DOHH2 (cell line): ENCODE data around the gene CCDC149.

Experiments used
- H3F3A ChIP-seq: fragments of 200-600 bp; sonication (generic), shearing (Covaris generic); 2 replicates; pipeline ENCODE4 v1.6.0; 2016; ENCODE audit warnings: antibody characterized with exemption, mild to moderate bottlenecking; ENCODE audit not compliant: control insufficient read depth, insufficient read depth
- H3K27ac ChIP-seq: fragments of 200-600 bp; sonication (generic); 2 replicates; pipeline ENCODE4 v1.5.1; 2014; ENCODE audit warnings: low read depth, mild to moderate bottlenecking, low read length, moderate library complexity
- H3K27me3 ChIP-seq: fragments of 200-600 bp; sonication (generic); 2 replicates; pipeline ENCODE4 v1.6.1; 2014; ENCODE audit warnings: mild to moderate bottlenecking, low read length, mixed read lengths; ENCODE audit not compliant: control insufficient read depth
- H3K36me3 ChIP-seq: fragments of 200-600 bp; sonication (generic); 2 replicates; pipeline ENCODE4 v1.6.1; 2014; ENCODE audit warnings: mild to moderate bottlenecking, low read length, moderate library complexity, mixed read lengths; ENCODE audit not compliant: control insufficient read depth
- H3K4me1 ChIP-seq: fragments of 200-600 bp; sonication (generic); 2 replicates; pipeline ENCODE4 v1.6.1; 2014; ENCODE audit warnings: mild to moderate bottlenecking, low read length, mixed read lengths; ENCODE audit not compliant: control insufficient read depth
- H3K4me2 ChIP-seq: fragments of 200-600 bp; sonication (generic); 2 replicates; pipeline ENCODE4 v1.6.0; 2014; ENCODE audit warnings: mild to moderate bottlenecking, low read length, moderate library complexity
- H3K4me3 ChIP-seq: fragments of 200-600 bp; sonication (generic); 2 replicates; pipeline ENCODE4 v1.5.1; 2014; ENCODE audit warnings: mild to moderate bottlenecking, low read length, mixed read lengths
- H3K79me2 ChIP-seq: fragments of 200-600 bp; sonication (generic); 2 replicates; pipeline ENCODE4 v1.6.1; 2014; ENCODE audit warnings: mild to moderate bottlenecking, low read length, mixed read lengths; ENCODE audit not compliant: control insufficient read depth
- H3K9me2 ChIP-seq: fragments of 200-600 bp; sonication (generic); replicated peaks from 2 replicates; pipeline ENCODE4 v1.6.1; 2014; ENCODE audit warnings: mild to moderate bottlenecking, low read length, mixed read lengths; ENCODE audit not compliant: control insufficient read depth
- H3K9me3 ChIP-seq: fragments of 200-600 bp; sonication (generic); 2 replicates; pipeline ENCODE4 v1.6.1; 2014; ENCODE audit warnings: antibody characterized with exemption, low read length, mixed read lengths; ENCODE audit not compliant: control insufficient read depth, insufficient read depth
- H4K20me1 ChIP-seq: fragments of 200-600 bp; sonication (generic); 2 replicates; pipeline ENCODE4 v1.6.0; 2014; ENCODE audit warnings: low read depth, mild to moderate bottlenecking, antibody characterized with exemption, low read length, moderate library complexity; ENCODE audit not compliant: control insufficient read depth, insufficient read depth
- CTCF ChIP-seq: fragments of 200-600 bp; sonication (generic); IDR thresholded peaks from one replicate; pipeline ENCODE4 v1.5.1; 2014; ENCODE audit warnings: antibody characterized with exemption, mild to moderate bottlenecking, low read depth, low read length; ENCODE audit not compliant: poor library complexity, severe bottlenecking
- EZH2phosphoT487 ChIP-seq: fragments of 200-600 bp; sonication (generic); IDR thresholded peaks from 2 replicates; pipeline ENCODE4 v1.6.1; 2017; ENCODE audit warnings: borderline replicate concordance, mild to moderate bottlenecking, antibody characterized with exemption, low read length, moderate library complexity, mixed read lengths

CCDC149 gene

GRCh38 chr4:24897639-24898038 is 15.2 kb downstream of the CCDC149 start:
- H3F3A ChIP-seq = no peaks in the 10 kb centered on the region

GRCh38 chr4:24896977-24897376 is 15.9 kb downstream of the CCDC149 start:
- Histone ChIP-seq H3F3A (no peaks in the 10 kb centered on the region), H3K4me2 (no peak overlapping the region), H3K9me2 (no peaks in the 10 kb centered on the region), H3K4me1 (no peaks in the 10 kb centered on the region), H4K20me1 (no peaks in the 10 kb centered on the region), H3K36me3 (no peaks in the 10 kb centered on the region), H3K4me3 (no peak overlapping the region), H3K27me3 (no peaks in the 10 kb centered on the region), H3K27ac (no peak overlapping the region), H3K79me2 (no peaks in the 10 kb centered on the region), H3K9me3 (no peaks in the 10 kb centered on the region)
- TF ChIP-seq CTCF = no peak
- TF ChIP-seq EZH2phosphoT487 = no peak

More at GRCh38 chr4:24897639-24898038, 15.2 kb downstream of the CCDC149 start:
- H3K4me3 ChIP-seq = no peak overlapping the region
- no peaks in the 10 kb centered on the region for H4K20me1 ChIP-seq
- H3K27ac ChIP-seq = no peak overlapping the region
- no peak overlapping the region for H3K4me2 ChIP-seq
- TF ChIP-seq CTCF = no peak
- no peak for TF ChIP-seq EZH2phosphoT487
- no peaks in the 10 kb centered on the region for H3K4me1 ChIP-seq
- no peaks in the 10 kb centered on the region; the same call in 1 of the 2 replicates for H3K9me2 ChIP-seq
- no peaks in the 10 kb centered on the region for H3K36me3 ChIP-seq
- H3K9me3 ChIP-seq = no peaks in the 10 kb centered on the region
- H3K79me2 ChIP-seq = no peaks in the 10 kb centered on the region
- no peaks in the 10 kb centered on the region for H3K27me3 ChIP-seq

GRCh38 chr4:24896056-24896455 is 16.8 kb downstream of the CCDC149 start:
- Histone ChIP-seq H3K4me1 (no peaks in the 10 kb centered on the region), H3K9me2 (no peaks in the 10 kb centered on the region), H3F3A (no peaks in the 10 kb centered on the region), H3K9me3 (no peaks in the 10 kb centered on the region), H3K27ac (no peak overlapping the region), H3K27me3 (no peaks in the 10 kb centered on the region), H4K20me1 (no peaks in the 10 kb centered on the region), H3K79me2 (no peaks in the 10 kb centered on the region), H3K4me2 (no peak overlapping the region), H3K36me3 (no peaks in the 10 kb centered on the region), H3K4me3 (no peak overlapping the region)
- TF ChIP-seq CTCF (no peak), EZH2phosphoT487 (no peak)
